Esophagus squamous epithelium (tissue), 5 donors: ENCODE measurements around the gene CAPN8. TPM values are rescaled to one million over a fixed set of nuclear protein-coding genes. Genes with fewer than 3 reads are reported as not detected.
A peak's percentile ranks its signal among the peaks of the same experiment; 100 is the strongest.

Source experiments
- DNase-seq: peaks from one replicate; lab custom pipeline; 2025; lab: John Stamatoyannopoulos, UW
- H3K27ac ChIP-seq, 4 donors: fragments of 200-600 bp; sonication (generic); one replicate each; pipeline ENCODE4 v1.5.1; 2016 to 2019; ENCODE audit warnings: mild to moderate bottlenecking in 1 of 4
- H3K27me3 ChIP-seq, 4 donors: fragments of 200-600 bp; sonication (generic); 1 replicate in 3 of 4; 2 replicates in 1 of 4; pipeline versions ENCODE4 v1.5.1 to v1.6.0; 2017 to 2021; ENCODE audit warnings: antibody characterized with exemption in 1 of 4
- H3K36me3 ChIP-seq, 3 donors: fragments of 200-600 bp; sonication (generic); one replicate each; pipeline ENCODE4 v1.5.1; 2016 to 2019
- H3K4me1 ChIP-seq, 3 donors: fragments of 200-600 bp; sonication (generic); one replicate each; pipeline ENCODE4 v1.5.1; 2017 to 2019
- H3K4me3 ChIP-seq, 4 donors: fragments of 200-600 bp; sonication (generic); 1 replicate in 3 of 4; 2 replicates in 1 of 4; pipeline ENCODE4 v1.5.1; 2016 to 2019; ENCODE audit warnings: mild to moderate bottlenecking in 2 of 4, moderate library complexity in 1 of 4
- H3K9me3 ChIP-seq, 3 donors: fragments of 200-600 bp; sonication (generic); one replicate each; pipeline ENCODE4 v1.5.1; 2016 to 2019
- POLR2A ChIP-seq, 4 donors: fragments of 450-650 bp; IDR thresholded peaks; one replicate each; pipeline ENCODE4 v1.6.1; 2017; ENCODE audit warnings: antibody characterized with exemption in 4 of 4, mild to moderate bottlenecking in 4 of 4, moderate library complexity in 3 of 4
- WGBS, 2 donors: methylation state at CpG; one replicate each; pipeline ENCODE4 v1.1.5; 2018; 5-methylcytosine and 5-hydroxymethylcytosine counted together
- intact Hi-C: fragments of 100-400 bp; cut with DNase I; formaldehyde crosslinking; loops from one replicate; pipeline ENCODE4 v1.15.0; 2022
- total RNA-seq, 4 donors: library from RNA; depleted of rRNA; stranded (reverse); fragments of >200 nt; gene quantifications; one replicate each; pipeline ENCODE4 v1.1.0, GENCODE V29; 2016
- TF ChIP-seq, protein P1 (sequence below), 6 experiments: fragments of 450-650 bp in 4 of 6; fragments of 200-600 bp in 2 of 6; sonication (generic) in 2 of 6; IDR thresholded peaks; one replicate each; pipeline ENCODE4 v1.5.1; 2016 to 2019; ENCODE audit warnings: antibody characterized with exemption in 6 of 6, mild to moderate bottlenecking in 4 of 6, moderate library complexity in 4 of 6
- donor health status: DM: yes; HTN: yes; CAD: no.

The CAPN8 gene
- total RNA-seq, 4 donors from 2014 or later = 0.26 to 1.1 (median 0.57) TPM; not detected in 1

GRCh38 chr1:223710179-223711133 lies 45.0 kb upstream of the CAPN8 start:
- no peak for DNase-seq
- Histone ChIP-seq H3K9me3 (no peaks in the 10 kb centered on the region), H3K4me1 (peaks cover 48 to 85% (median 50%) of the 10 kb centered on the region in 3 donors), H3K36me3 (no peaks in the 10 kb centered on the region), H3K27me3 (no peaks in the 10 kb centered on the region), H3K4me3 (no peak overlapping the region), H3K27ac (peak overlapping the region in 3 of 4 donors; percentile 29 to 99 (median 98))
- intact Hi-C loops = loop anchor here (5.0 kb wide), 1 partner anchor 37 kb away; no protein-coding TSS in a partner anchor
- TF ChIP-seq, protein P1, sequence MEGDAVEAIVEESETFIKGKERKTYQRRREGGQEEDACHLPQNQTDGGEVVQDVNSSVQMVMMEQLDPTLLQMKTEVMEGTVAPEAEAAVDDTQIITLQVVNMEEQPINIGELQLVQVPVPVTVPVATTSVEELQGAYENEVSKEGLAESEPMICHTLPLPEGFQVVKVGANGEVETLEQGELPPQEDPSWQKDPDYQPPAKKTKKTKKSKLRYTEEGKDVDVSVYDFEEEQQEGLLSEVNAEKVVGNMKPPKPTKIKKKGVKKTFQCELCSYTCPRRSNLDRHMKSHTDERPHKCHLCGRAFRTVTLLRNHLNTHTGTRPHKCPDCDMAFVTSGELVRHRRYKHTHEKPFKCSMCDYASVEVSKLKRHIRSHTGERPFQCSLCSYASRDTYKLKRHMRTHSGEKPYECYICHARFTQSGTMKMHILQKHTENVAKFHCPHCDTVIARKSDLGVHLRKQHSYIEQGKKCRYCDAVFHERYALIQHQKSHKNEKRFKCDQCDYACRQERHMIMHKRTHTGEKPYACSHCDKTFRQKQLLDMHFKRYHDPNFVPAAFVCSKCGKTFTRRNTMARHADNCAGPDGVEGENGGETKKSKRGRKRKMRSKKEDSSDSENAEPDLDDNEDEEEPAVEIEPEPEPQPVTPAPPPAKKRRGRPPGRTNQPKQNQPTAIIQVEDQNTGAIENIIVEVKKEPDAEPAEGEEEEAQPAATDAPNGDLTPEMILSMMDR (IDR thresholded peaks at IDR 0.05) = no peak
- no peak for TF ChIP-seq POLR2A (IDR thresholded peaks at IDR 0.05)
- 87 to 93% methylated on average over 12 of the region's 12 CpGs for WGBS, 2 donors

DNA sequence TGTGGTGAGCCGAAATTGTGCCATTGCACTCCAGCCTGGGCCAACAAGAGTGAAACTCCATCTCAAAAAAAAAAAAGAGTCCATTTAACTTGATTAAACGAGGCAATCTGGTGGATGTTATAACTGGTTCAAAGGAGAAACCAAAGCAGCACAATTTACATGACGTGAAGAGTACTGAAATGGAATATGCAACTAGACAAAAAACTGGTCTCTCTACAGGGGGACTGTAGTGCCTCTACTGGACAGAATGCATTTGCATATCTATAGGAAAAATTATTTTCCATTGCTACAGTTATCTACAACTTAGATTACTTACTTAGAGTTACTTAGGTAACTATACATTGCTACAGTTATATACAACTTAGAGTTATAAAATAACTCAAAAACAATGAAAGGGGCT lies 44.1 kb upstream of the CAPN8 start:
- H3K9me3 ChIP-seq = no peaks in the 10 kb centered on the region
- no peak for DNase-seq
- H3K4me1 ChIP-seq = peaks cover 39 to 85% (median 50%) of the 10 kb centered on the region in 3 donors
- H3K27ac ChIP-seq = peak overlapping the region in 2 of 4 donors; percentile 84 to 91
- intact Hi-C loops = no loop called here
- no peak overlapping the region for H3K4me3 ChIP-seq
- H3K36me3 ChIP-seq = no peaks in the 10 kb centered on the region
- no peak for TF ChIP-seq POLR2A (IDR thresholded peaks at IDR 0.05)
- TF ChIP-seq, protein P1 (IDR thresholded peaks at IDR 0.05) = peak in 3 of 6 experiments; percentile 5 to 35 (median 20)
- WGBS, 2 donors = 67 to 72% methylated on average over 3 of the region's 3 CpGs
- H3K27me3 ChIP-seq = no peaks in the 10 kb centered on the region

DNA sequence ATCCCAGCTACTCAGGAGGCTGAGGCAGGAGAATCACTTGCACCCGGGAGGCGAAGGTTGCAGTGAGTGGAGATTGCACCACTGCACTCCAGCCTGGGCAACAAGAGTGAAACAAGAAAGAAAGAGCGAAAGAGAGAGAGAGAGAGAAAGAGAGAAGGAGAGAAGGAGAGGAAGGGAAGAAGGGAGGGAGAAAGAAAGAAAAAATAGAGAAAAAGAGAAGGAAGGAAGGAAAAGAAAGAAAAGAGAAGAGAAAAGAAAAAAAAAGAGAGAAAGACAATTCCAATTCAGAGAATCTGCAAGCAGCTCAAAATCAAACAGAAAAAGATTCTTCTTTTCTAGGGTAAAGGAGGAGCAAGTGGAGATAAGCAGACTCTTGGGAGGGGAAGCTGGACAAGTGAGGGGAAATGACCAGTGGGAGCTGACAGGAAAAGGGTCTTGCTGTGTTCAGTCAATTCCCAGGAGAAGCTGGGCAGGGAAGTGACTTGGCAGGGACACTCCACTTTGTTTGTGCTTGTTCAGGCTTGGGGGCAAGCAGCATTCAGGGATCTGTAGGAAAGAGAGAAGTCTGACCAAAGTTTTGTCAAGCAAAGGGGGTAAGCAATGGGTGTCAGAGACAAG lies 43.3 kb upstream of the CAPN8 start:
- Histone ChIP-seq H3K4me3 (no peak overlapping the region), H3K9me3 (no peaks in the 10 kb centered on the region), H3K27ac (peak overlapping the region; percentile 0 to 91 (median 82)), H3K36me3 (no peaks in the 10 kb centered on the region), H3K4me1 (peaks cover 32 to 79% (median 45%) of the 10 kb centered on the region in 3 donors), H3K27me3 (no peaks in the 10 kb centered on the region)
- 69 to 89% methylated on average over 3 of the region's 3 CpGs for WGBS, 2 donors
- intact Hi-C loops = no loop called here
- TF ChIP-seq, protein P1 (IDR thresholded peaks at IDR 0.05) = no peak
- DNase-seq = no peak

GRCh38 chr1:223708001-223708359 lies 42.5 kb upstream of the CAPN8 start:
- peaks cover 27 to 72% (median 45%) of the 10 kb centered on the region in 3 donors for H3K4me1 ChIP-seq
- peak overlapping the region in 1 of 4 donors; percentile 27 for H3K4me3 ChIP-seq
- intact Hi-C loops = no loop called here
- no peaks in the 10 kb centered on the region for H3K27me3 ChIP-seq
- no peaks in the 10 kb centered on the region for H3K36me3 ChIP-seq
- TF ChIP-seq POLR2A (IDR thresholded peaks at IDR 0.05) = no peak
- TF ChIP-seq, protein P1 (IDR thresholded peaks at IDR 0.05) = peak in 5 of 6 experiments; percentile 22 to 66 (median 47)
- no peaks in the 10 kb centered on the region for H3K9me3 ChIP-seq
- peak overlapping the region; percentile 81 to 91 (median 86) for H3K27ac ChIP-seq
- DNase-seq = no peak
- WGBS, 2 donors = 20 to 46% methylated on average over 4 to 5 of the region's 5 CpGs
